ENCODE measurements around the gene SMARCAD1.
"Not testable (repeated sequence)": the region's sequence is repeated elsewhere in the genome, so short reads cannot be mapped to it uniquely, and the experiment has no call there.

Gene SMARCAD1

GRCh38 chr4:94235825-94236224, 28.2 kb downstream of the SMARCAD1 start:
- no peak for DNase-seq

- DNase-seq: no peak
Measured at GRCh38 chr4:94237271-94237670, 29.6 kb downstream of the SMARCAD1 start.

GRCh38 chr4:94238160-94238559, 30.5 kb downstream of the SMARCAD1 start:
- DNase-seq: no peak

- DNase-seq: no peak
Measured at GRCh38 chr4:94240384-94240783, 32.7 kb downstream of the SMARCAD1 start.

- DNase-seq: peak; percentile 12
Measured at GRCh38 chr4:94244087-94244828, 36.6 kb downstream of the SMARCAD1 start.

- DNase-seq: no peak
Measured at GRCh38 chr4:94244829-94245185, 37.1 kb downstream of the SMARCAD1 start.

GRCh38 chr4:94251094-94251493, 43.4 kb downstream of the SMARCAD1 start:
- no peak for DNase-seq

- peak; percentile 51 for DNase-seq
Measured at GRCh38 chr4:94253036-94253435, 45.4 kb downstream of the SMARCAD1 start.

- no peak for DNase-seq
Measured at GRCh38 chr4:94256144-94256783, 48.6 kb downstream of the SMARCAD1 start.

GRCh38 chr4:94256828-94257227, 49.2 kb downstream of the SMARCAD1 start:
- DNase-seq: peak; percentile 10

GRCh38 chr4:94262163-94263016, 54.7 kb downstream of the SMARCAD1 start:
- DNase-seq: no peak

GRCh38 chr4:94267037-94267436, 59.4 kb downstream of the SMARCAD1 start:
- DNase-seq: no peak

GRCh38 chr4:94271248-94271647, 63.6 kb downstream of the SMARCAD1 start:
- no peak for DNase-seq

GRCh38 chr4:94274912-94275311, 67.2 kb downstream of the SMARCAD1 start:
- DNase-seq: no peak

GRCh38 chr4:94276204-94276603, 68.5 kb downstream of the SMARCAD1 start:
- DNase-seq: no peak

GRCh38 chr4:94277534-94277933, 69.9 kb downstream of the SMARCAD1 start:
- no peak for DNase-seq

GRCh38 chr4:94278781-94279180, 71.1 kb downstream of the SMARCAD1 start:
- DNase-seq: no peak

- DNase-seq: no peak
Measured at GRCh38 chr4:94284889-94285288, 77.2 kb downstream of the SMARCAD1 start.

GRCh38 chr4:94285666-94286065, 78.0 kb downstream of the SMARCAD1 start:
- DNase-seq: no peak

GRCh38 chr4:94290245-94290644, 82.6 kb downstream of the SMARCAD1 start:
- DNase-seq: peak; percentile 49

GRCh38 chr4:94293981-94294380, 86.3 kb downstream of the SMARCAD1 start:
- not testable (repeated sequence) for DNase-seq

- DNase-seq: not testable (repeated sequence)
Measured at GRCh38 chr4:94295473-94295872, 87.8 kb downstream of the SMARCAD1 start.

- DNase-seq: no peak
Measured at GRCh38 chr4:94298725-94299252, 91.1 kb downstream of the SMARCAD1 start.
